HG03521 (cell line): ENCODE results near the gene ECI1.
"Not testable (repeated sequence)": the region's sequence is repeated elsewhere in the genome, so short reads cannot be mapped to it uniquely, and the experiment has no call there.

Experiments used
- ATAC-seq: cut with Tn5 transposase; IDR thresholded peaks from one replicate; pipeline ENCODE4 v1.9.1; 2021; ENCODE audit warnings: mild to moderate bottlenecking, moderate library complexity; ENCODE audit not compliant: unreplicated experiment

The ECI1 gene

GRCh38 chr16:2212362-2213324 lies 38.7 kb downstream of the ECI1 start:
- no peak for ATAC-seq

DNA sequence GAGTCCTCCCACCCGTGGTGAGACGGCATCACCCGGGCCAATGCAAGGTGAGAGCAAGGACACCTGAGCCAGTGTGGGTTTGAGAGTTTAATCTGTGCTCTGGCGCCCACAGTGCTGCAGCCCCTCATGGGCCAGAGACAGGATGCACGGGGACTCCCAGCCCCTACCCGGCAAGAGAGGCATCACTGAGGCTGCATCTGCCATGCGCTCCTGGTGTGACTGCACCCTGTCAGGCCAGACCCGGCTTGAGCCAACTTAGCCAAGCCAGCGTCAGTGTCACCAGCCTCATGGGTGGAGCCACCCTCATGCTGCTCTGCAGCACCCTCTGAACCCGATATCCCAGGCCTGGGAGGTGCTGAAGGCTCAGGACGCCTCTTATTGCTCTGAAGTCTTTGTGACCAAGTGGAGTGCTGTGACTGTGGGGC lies 39.5 kb downstream of the ECI1 start:
- no peak for ATAC-seq

- no peak for ATAC-seq
Measured at GRCh38 chr16:2210386-2211365, 40.7 kb downstream of the ECI1 start, which contains the start of gene BRICD5. TSS of gene BRICD5 (minus strand) at chr16:2210863. CDS start at chr16:2210833, 30 bp downstream.

DNA sequence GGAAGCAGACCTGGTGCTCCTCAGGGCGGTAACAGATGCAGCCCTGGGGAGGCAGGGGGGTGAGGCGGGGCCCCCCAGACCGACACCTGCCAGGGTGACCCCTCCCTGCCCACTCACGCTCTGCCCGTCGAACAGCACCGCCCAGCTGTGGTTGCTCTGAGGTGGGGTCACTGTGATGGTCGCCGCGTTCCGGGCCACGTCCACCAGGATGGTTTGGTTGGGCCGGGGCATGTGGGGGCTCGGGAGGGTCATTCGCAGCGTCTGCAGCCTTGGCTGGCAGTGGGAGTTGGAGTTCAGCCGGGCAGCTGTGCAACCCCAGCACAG lies 41.4 kb downstream of the ECI1 start:
- ATAC-seq, result no peak

DNA sequence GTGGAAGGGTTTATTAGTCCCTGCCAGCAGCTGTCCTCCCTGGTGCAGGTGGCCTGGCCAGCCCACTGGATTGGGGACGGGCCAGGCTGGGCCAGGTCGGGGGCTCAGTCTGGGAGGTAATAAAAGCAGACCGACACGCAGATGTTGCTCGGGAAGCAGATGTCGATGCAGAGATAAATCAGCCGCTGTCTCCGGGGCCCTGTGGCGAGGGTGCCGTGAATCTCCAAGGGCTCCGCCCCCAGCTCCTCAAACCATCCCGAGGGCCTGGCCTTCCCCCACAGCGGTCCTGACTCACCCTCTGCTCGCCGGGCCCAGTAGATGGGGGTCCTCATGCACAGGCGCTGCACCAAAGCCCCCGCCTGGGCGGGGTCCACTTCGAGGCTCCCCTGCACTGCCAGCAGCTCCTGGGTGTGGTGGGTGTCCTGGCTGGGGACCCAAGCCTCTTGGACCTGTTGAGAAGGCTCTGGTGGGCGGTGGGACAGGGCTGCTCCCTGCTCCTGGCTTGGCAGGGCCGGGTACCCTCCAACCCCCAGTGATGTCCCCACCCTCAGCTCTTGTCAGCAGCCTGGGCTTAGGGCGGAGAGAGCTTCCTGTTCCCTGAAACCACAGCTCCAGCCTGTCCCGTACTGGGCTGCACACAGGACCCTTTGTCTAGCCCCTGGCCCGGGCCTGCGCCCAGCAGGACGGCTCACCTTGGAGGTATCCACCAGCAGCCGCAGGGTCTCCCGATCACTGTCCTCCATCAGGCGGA lies 42.0 kb downstream of the ECI1 start:
- ATAC-seq, result no peak

DNA sequence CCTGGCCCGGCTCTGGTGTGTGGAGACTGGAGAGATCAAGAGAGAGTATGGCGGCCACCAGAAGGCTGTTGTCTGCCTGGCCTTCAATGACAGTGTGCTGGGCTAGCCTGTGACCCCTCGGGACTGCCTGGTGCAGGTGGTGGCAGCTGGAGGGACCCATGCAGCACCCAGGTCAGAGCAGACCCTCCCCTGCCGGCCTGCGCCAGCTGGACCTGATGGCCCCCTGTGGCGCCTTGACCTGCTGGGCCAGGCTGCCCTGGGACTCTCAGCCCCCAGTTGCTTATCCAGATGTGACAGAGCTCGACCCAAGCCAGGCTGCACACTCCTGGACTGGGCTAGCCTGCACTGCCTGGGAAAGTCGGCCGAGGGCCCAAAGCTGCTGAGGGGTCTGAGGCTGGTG lies 42.6 kb downstream of the ECI1 start:
- no peak for ATAC-seq

GRCh38 chr16:2208308-2208707 lies 43.1 kb downstream of the ECI1 start:
- no peak for ATAC-seq

DNA sequence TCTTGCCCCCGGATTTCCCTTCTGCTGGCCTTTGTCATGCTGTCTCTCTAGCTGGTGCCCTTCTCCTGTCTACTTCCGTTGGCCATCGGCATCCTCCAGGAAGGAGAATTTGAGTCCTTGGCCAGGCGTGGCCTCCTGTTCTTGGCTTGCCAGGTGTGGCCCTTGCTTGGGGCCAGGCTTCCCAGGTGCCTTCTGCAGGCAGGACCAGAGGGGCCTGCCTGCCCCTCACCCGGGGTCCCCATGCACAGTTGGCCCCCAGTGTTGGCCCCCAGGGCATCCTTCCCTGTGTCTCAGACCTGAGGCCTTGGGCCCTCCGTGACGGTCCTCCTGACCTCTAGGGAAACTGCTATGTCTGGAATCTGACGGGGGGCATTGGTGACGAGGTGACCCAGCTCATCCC lies 43.5 kb downstream of the ECI1 start:
- ATAC-seq, result no peak

GRCh38 chr16:2206780-2207433 lies 44.5 kb downstream of the ECI1 start:
- no peak for ATAC-seq

DNA sequence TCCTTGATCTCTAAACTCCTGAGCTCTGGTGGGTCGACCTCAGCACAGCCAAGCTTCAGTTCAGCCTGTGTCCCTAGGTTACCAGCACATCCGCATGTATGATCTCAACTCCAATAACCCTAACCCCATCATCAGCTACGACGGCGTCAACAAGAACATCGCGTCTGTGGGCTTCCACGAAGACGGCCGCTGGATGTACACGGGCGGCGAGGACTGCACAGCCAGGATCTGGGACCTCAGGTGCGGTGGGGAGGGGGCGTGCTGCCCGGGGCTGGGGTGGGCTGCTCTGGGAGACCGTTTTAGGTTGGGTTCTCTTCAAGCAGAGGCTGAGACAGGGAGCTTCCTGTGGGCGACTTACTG lies 45.0 kb downstream of the ECI1 start:
- ATAC-seq, result no peak

DNA sequence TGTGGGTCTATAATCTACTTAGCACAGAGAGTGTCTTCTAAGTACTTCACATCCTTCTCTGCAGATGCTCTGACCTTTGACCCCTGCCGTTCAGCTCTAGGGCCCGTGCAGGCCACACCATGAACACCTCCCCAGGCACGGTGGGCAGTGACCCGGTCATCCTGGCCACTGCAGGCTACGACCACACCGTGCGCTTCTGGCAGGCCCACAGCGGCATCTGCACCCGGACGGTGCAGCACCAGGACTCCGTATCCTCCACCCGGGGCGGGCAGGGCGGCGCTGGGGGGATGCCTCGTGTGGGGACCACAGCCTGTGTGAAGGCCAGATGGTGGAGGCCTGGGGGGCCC lies 45.4 kb downstream of the ECI1 start:
- ATAC-seq, result peak; percentile 10

DNA sequence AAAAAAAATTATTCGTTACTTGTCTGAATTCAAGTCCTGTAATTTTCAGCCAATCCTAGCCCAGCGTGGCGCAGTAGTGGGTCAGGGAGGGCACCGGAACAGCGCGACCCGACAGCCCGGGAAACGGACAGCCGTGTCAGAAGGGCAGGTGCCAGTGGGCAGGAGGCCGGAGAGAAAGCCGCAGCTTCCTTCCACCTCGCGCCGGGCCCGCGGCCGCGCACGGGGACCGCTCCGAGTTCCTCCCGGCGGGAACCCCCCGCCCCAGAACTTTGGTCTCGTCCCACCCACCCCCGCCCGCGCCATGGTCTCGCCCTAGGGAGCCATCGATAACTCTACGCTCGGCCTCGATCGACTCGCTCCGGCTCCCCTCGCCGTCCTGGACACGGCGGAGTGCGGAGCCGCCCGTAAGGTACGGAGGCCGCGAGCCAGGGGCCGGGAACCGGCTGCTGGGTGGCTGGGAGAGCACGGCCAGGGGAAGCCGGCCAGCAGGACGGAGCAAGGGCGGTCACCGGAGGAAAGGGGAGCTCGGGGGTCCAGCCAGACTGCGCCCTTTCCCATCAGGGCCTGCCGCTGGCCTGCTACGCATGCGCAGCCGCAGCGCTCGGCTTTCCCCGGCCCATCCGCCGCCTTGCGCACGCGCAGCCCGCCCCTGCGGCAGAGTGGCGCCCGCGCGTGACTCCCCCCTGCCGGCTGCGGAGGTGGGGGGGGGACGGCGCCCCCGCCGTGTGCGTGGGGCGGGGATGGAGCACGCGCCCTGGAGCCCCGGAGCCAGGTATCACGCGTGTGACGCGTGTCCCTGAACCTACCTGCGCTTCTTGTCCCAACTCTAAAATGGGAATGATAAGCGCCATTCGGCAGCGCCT lies 46.1 kb downstream of the ECI1 start, which contains the start of gene MLST8:
Gene MLST8, plus strand, starts transcription at position 351 of the 863 bp plus-strand sequence. CDS start 632 bp downstream, outside the sequence.
- peak; percentile 71 for ATAC-seq

GRCh38 chr16:2204416-2205103 lies 46.8 kb downstream of the ECI1 start:
- ATAC-seq, result no peak

DNA sequence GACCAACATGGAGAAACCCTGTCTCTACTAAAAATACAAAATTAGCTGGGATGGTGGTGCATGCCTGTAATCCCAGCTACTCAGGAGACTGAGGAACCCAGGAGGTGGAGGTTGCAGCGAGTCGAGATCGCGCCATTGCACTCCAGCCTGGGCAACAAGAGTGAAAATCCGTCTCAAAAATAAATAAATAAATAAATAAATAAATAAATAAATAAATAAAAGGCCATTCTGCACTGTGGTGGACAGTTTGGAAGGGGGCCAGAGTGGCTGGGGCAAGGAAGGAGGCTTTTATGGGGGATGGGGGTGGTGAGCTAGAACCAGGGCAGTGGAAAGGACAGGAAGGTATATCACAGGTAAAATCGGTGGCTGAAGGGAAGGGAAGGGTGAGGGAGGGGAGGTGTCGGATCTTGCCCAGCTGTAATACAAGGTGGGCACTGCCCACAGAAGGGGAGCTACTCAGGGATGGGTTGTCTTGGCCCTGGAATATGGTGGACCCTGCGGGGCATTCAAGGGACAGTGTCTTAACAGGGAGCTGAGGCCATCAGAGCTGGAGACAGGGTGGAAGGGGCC lies 48.2 kb downstream of the ECI1 start:
- ATAC-seq, result not testable (repeated sequence)

DNA sequence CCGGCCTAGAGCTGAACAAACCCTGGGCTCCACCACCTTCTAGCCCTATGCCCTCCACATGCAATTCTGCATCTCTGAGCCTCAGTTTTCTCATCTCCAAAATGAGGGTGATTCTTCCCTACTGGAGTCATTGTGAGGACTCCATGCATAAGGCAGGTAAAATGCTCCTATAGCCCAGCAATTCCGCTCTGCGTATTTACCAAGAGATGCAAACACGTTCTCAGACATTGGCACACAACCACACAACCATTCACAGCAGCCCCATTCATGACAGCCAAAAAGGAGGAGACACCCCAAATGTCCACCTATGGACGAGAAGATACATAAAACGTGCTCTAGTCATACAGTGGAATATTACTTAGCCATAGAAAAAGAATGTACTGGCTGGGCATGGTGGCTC lies 51.1 kb downstream of the ECI1 start:
- no peak for ATAC-seq

GRCh38 chr16:2199621-2200139 lies 51.7 kb downstream of the ECI1 start:
- ATAC-seq, result no peak

- ATAC-seq, result no peak
Measured at GRCh38 chr16:2199095-2199494, 52.3 kb downstream of the ECI1 start.

- ATAC-seq, result no peak
Measured at GRCh38 chr16:2198283-2198682, 53.1 kb downstream of the ECI1 start.
